ENCODE measurements around the gene CCHCR1. TPM values are rescaled to one million over a fixed set of nuclear protein-coding genes. Genes with fewer than 3 reads are reported as not detected.

Gene CCHCR1
- total RNA-seq, 1 donor, result 14.7 TPM

GRCh38 chr6:31178143-31179041 lies 20.8 kb upstream of the CCHCR1 start:
- no peak overlapping the region for H3K4me3 ChIP-seq (ENCODE audit: low read depth, low read length)
- TF ChIP-seq CTCF (IDR thresholded peaks at IDR 0.05; ENCODE audit: insufficient read depth, low read depth, low read length), result no peak
- peak; percentile 29 for DNase-seq (ENCODE audit: low read depth)

- peak; percentile 54 for DNase-seq (ENCODE audit: low read depth)
- H3K4me3 ChIP-seq (ENCODE audit: low read depth, low read length), result no peak overlapping the region
- TF ChIP-seq CTCF (IDR thresholded peaks at IDR 0.05; ENCODE audit: insufficient read depth, low read depth, low read length), result no peak
Measured at GRCh38 chr6:31175971-31176370, 18.4 kb upstream of the CCHCR1 start.

GRCh38 chr6:31174378-31174777 lies 16.8 kb upstream of the CCHCR1 start:
- no peak for DNase-seq (ENCODE audit: low read depth)
- H3K4me3 ChIP-seq (ENCODE audit: low read depth, low read length), result no peak overlapping the region
- TF ChIP-seq CTCF (IDR thresholded peaks at IDR 0.05; ENCODE audit: insufficient read depth, low read depth, low read length), result no peak

GRCh38 chr6:31173406-31173805 lies 15.8 kb upstream of the CCHCR1 start:
- TF ChIP-seq CTCF (IDR thresholded peaks at IDR 0.05; ENCODE audit: insufficient read depth, low read depth, low read length), result no peak
- DNase-seq (ENCODE audit: low read depth), result no peak
- H3K4me3 ChIP-seq (ENCODE audit: low read depth, low read length), result no peak overlapping the region

- TF ChIP-seq CTCF (IDR thresholded peaks at IDR 0.05; ENCODE audit: insufficient read depth, low read depth, low read length), result no peak
- no peak overlapping the region for H3K4me3 ChIP-seq (ENCODE audit: low read depth, low read length)
- no peak for DNase-seq (ENCODE audit: low read depth)
Measured at GRCh38 chr6:31172973-31173384, 15.4 kb upstream of the CCHCR1 start.

- no peak for DNase-seq (ENCODE audit: low read depth)
- no peak for TF ChIP-seq CTCF (IDR thresholded peaks at IDR 0.05; ENCODE audit: insufficient read depth, low read depth, low read length)
- no peak overlapping the region for H3K4me3 ChIP-seq (ENCODE audit: low read depth, low read length)
Measured at GRCh38 chr6:31171931-31172905, 14.6 kb upstream of the CCHCR1 start.
